ENCODE data around the gene FPR3.
"Not testable (repeated sequence)": the region's sequence is repeated elsewhere in the genome, so short reads cannot be mapped to it uniquely, and the experiment has no call there.

FPR3 gene

GRCh38 chr19:51784109-51784785 lies 10.7 kb upstream of the FPR3 start:
- DNase-seq (ENCODE audit: low read depth) = no peak

- no peak for DNase-seq (ENCODE audit: low read depth)
Observed at GRCh38 chr19:51784922-51785690, 9.9 kb upstream of the FPR3 start.

- no peak for DNase-seq (ENCODE audit: low read depth)
Observed at GRCh38 chr19:51786646-51787494, 8.1 kb upstream of the FPR3 start.

DNA sequence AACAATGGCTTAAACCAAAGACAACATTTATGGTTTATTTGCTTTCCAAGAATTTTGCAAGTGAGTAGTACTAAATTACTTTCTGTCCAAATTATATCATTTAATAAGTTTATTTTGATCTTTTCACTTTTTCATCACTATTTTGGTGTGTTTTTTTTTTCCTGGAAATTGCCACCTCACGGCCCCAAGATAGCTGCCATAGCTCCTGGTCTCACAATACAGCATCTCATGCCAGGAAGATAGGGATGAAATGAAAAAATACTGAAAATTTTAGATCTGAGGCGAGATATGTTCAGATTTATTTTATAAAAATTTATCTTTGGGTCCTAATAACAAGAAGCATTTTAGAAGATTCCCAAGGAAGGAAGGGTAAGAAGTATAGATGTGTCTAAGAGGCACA lies 6.9 kb upstream of the FPR3 start:
- no peak for DNase-seq (ENCODE audit: low read depth)

GRCh38 chr19:51789061-51789795 lies 5.7 kb upstream of the FPR3 start:
- DNase-seq (ENCODE audit: low read depth) = no peak

GRCh38 chr19:51792932-51793331 lies 2.0 kb upstream of the FPR3 start:
- no peak for DNase-seq (ENCODE audit: low read depth)

DNA sequence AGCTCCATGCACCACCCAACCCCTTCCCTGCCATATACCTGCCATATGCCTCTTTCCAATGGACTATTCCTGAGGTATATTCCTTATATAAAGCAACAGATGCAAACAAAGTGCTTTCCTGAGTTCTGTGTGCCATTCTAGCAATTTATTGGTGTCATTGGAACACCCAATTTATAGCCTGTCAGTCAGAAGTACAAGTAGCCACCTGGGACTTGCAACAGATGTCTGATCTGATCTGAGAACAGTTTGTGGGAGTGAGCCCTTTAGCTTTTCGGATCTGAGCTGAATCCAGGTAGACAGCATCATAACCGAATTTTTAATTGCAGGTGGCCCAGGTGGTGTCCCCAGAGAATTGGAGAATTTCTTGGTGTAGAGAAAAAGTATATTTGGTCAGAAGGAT lies 963 bp upstream of the FPR3 start:
- no peak for DNase-seq (ENCODE audit: low read depth)

GRCh38 chr19:51796195-51796679 lies 1.3 kb downstream of the FPR3 start:
- no peak for DNase-seq (ENCODE audit: low read depth)

- DNase-seq (ENCODE audit: low read depth) = no peak
Observed at GRCh38 chr19:51797480-51797879, 2.5 kb downstream of the FPR3 start.

GRCh38 chr19:51798062-51798461 lies 3.1 kb downstream of the FPR3 start:
- DNase-seq (ENCODE audit: low read depth) = no peak

DNA sequence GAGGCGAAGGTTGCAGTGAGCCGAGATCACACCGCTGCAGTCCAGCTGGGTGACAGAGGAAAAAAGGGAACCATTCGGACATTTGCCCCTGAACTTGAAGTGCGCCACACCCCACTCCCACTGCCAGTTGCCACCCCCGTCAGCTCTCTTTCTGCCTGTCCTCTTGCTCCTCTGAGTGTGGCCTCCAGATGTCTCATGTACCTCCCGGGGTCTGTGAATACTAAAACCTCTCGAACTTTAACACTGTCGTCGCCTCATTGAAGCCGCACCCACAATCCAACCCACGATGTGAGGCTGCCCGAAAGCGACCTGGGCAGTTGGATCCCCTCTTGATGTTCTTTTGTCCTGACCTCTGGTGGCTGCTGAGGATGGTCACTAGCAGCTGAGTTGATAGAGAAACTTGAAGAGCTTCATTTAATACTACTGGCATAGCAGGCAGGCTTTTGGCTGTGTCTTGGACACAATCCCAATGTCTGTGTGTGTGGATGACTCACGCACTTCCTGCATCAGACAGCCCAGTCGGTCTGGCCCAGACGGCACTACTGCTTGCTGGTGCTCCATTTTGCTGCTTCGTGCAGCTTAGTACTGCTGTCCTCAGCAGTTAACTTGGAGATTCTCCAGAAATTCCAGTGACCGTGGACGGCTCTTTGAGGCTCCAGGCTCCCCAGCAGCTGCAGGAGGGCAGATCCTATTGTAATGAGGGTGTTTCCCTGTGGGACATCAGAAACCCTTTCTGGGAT lies 4.2 kb downstream of the FPR3 start:
- DNase-seq (ENCODE audit: low read depth) = no peak

DNA sequence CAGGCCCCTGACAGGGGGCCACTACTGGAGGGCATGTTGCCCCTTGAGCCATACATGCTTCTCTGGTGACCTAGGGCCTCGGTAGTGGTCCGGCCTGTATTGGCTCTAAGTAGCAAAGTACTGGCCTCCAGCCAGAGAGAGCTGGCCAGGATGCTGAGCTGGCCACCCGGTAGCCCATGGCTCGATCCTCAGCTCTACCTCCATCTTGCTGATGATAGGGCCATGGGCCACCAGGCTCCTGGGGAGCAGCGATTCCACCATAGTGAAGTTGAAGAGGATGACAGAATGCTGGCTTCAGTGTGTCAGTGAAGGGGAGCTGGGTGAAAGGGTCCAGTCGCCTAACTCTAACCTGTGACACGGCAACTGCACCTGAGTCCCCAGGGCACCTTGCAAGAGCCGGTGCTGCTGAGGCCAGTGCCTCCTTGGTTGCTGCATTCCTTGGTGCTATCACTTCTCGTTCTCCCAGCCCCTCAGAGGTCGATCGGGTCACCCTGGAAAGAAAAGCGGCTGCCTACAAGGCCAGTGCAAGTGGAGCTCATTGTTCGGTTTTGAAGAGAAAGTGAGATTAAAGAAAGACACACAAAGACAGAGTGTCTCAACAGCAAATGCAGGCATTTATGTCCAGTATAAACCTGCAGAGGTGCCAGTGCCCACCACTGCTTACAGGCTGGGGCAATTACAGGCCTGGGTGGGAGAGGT lies 5.0 kb downstream of the FPR3 start:
- no peak for DNase-seq (ENCODE audit: low read depth)

DNA sequence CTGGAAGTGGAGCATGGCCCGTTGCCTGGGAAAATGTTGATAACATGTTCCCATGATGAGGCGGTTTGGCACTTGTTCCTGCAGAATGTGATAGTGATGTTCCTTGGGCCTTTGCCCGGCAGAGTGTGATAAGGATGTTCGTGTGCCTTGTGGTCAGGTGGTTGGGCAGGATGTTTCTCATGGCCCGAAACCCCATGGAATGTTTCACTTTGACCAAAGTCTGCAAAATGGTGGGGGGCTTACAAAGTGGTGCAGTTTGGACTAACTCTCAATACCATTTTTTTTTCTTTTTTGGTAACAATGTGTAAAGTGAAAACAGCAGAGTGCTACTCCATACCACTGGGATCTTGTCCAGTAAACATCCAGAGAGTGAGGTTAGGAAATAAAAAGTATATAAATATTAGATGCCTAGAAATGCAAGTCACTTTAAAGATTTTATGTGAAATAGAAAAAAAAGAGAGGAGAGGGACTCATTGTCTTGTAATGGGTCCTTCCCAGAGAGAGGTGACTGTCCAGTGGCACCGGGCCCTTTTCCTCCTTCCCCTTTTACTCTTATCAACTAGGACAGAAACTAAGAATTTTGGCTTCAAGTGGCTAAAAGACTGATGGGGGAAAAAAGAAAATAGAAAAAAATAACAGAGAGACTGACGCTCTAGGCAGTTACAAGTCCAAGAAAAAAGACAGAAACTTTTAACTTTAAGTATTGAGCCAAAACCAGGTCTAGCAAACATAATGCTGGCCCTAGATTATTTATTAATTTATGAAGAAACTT lies 5.7 kb downstream of the FPR3 start:
- no peak for DNase-seq (ENCODE audit: low read depth)

DNA sequence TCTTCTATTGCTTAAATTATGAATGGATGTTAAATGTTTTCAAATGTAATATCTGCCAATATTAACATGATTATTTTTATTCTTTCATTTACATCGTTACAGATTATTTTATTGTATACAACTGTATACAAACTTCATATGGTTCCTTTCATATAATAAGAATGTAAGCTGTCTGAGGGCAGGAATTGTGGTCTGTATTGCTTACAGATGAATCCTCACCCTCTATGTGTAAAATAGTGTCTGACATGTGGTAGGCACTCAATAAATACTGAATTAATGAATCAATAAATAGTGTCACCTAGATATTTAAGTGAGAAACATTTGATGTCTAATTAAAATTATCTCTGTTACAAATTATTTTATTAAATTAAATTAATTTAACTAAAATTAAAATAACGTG lies 7.8 kb downstream of the FPR3 start:
- no peak for DNase-seq (ENCODE audit: low read depth)

DNA sequence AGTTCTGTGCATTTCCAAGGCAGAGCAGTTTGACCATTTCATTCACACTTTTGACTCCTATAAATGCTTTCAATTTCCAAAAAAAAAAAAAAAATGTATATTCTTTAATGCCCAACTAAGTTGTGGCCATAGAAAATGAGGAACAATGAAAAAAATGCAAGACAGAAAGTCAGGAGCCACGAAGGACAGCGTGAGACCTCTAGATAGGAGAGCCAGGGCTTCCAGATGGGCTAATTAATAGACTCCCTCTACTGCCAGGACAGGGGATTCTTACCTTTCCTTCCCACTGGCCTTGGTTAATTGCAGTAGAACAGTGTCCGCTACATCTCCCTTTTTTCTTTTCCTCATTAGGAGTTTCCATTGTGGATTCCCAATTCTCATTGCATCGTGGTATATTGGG lies 8.6 kb downstream of the FPR3 start:
- no peak for DNase-seq (ENCODE audit: low read depth)

- no peak for DNase-seq (ENCODE audit: low read depth)
Observed at GRCh38 chr19:51803967-51804366, 9.0 kb downstream of the FPR3 start.

DNA sequence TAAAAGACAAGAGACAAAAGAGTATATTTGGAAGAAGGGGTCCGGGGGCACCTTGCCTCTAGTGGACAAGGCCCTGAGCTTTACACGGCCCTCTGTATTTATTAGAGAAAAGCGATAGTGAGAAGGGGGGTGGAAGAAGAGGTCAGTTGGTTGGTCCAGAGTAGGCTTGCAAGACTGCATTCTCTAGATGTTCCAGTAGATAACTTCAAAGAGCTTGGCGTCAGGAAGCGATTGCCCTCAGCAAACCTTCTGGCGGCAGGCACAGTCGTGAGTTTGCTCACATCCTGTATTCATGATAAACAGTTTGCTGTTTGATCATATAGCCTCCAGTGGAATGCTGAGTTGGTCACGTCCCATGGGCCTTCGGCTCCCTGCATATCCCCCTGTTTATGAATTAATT lies 9.8 kb downstream of the FPR3 start:
- DNase-seq (ENCODE audit: low read depth) = not testable (repeated sequence)

DNA sequence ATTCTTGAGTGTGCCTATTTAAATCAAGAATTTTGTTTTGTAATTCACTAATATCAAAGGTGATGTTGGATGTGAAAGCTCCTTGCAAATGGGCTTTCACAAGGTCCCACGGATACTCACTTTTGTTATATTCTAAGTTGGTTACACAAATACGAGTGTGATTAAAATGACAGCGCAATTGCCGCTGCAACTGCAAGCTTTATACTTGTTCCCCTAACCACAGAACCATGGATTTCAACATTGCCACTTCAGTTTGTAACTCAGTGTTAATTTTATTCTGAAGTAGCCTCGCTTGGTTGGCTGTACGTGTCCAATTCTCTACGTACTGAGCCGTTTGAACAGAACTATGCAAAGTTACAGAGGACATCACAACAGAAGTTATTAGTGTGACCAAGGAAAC lies 10.4 kb downstream of the FPR3 start:
- not testable (repeated sequence) for DNase-seq (ENCODE audit: low read depth)

DNA sequence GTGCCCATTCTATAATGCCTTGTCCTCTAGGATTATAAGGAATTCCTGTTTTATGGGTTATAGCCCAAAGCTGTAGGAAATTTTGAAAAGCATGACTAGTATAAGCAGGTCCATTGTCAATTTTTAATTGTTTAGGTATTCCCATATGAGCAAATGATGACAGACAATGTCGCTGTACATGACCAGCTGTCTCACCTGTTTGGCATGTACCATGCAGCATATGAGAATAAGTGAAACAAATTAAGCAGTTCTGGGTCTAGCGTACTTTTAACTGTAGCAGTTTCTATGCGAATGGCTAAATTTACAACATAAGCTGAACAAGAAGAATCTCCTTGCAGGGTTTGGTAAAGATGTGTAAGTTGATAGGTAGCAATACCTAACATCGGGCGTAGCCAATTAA lies 11.6 kb downstream of the FPR3 start:
- DNase-seq (ENCODE audit: low read depth) = not testable (repeated sequence)

Data from stimulated activated CD8-positive, alpha-beta memory T cell treated with anti-CD3 and anti-CD28 coated beads, Interleukin-15, amount 100 ng/mL, for 24 hours (primary cell).